SKM-1 treated with dmso at 0.1 percent for 144 hours (cell line): ENCODE measurements around the gene TCTA.
"Not testable (repeated sequence)": the region's sequence is repeated elsewhere in the genome, so short reads cannot be mapped to it uniquely, and the experiment has no call there.

Experiments used
- DNase-seq: peaks from one replicate; lab custom pipeline; 2025; ENCODE audit not compliant: unreplicated experiment; lab: John Stamatoyannopoulos, UW

The TCTA gene

GRCh38 chr3:49411968-49412631 lies at the start of gene TCTA, which contains the start of gene RHOA:
Gene TCTA (plus strand): TSS chr3:49412423. CDS start chr3:49412427, 4 bp downstream.
Gene RHOA (minus strand): TSS chr3:49411976. CDS start chr3:49375589, 36,387 bp downstream.
- peak; percentile 98 for DNase-seq

- no peak for DNase-seq
Observed at GRCh38 chr3:49362561-49362960, 49.7 kb upstream of the TCTA start.

GRCh38 chr3:49370585-49371290 lies 41.5 kb upstream of the TCTA start:
- DNase-seq, result no peak

GRCh38 chr3:49371946-49372345 lies 40.3 kb upstream of the TCTA start:
- DNase-seq, result no peak

GRCh38 chr3:49377483-49377882 lies 34.7 kb upstream of the TCTA start:
- peak; percentile 41 for DNase-seq

GRCh38 chr3:49378249-49378895 lies 33.9 kb upstream of the TCTA start:
- DNase-seq, result no peak

- DNase-seq, result no peak
Observed at GRCh38 chr3:49383387-49383786, 28.8 kb upstream of the TCTA start.

- DNase-seq, result no peak
Observed at GRCh38 chr3:49385617-49386016, 26.6 kb upstream of the TCTA start.

- DNase-seq, result peak; percentile 81
Observed at GRCh38 chr3:49386056-49386756, 26.0 kb upstream of the TCTA start.

- DNase-seq, result no peak
Observed at GRCh38 chr3:49387721-49388120, 24.5 kb upstream of the TCTA start.

- no peak for DNase-seq
Observed at GRCh38 chr3:49388289-49388820, 23.9 kb upstream of the TCTA start.

GRCh38 chr3:49389297-49389696 lies 22.9 kb upstream of the TCTA start:
- DNase-seq, result no peak

- DNase-seq, result not testable (repeated sequence)
Observed at GRCh38 chr3:49391310-49391709, 20.9 kb upstream of the TCTA start.

- DNase-seq, result no peak
Observed at GRCh38 chr3:49397470-49397869, 14.8 kb upstream of the TCTA start.

- DNase-seq, result no peak
Observed at GRCh38 chr3:49399461-49399860, 12.8 kb upstream of the TCTA start.

- DNase-seq, result no peak
Observed at GRCh38 chr3:49401766-49402165, 10.5 kb upstream of the TCTA start.

- DNase-seq, result no peak
Observed at GRCh38 chr3:49403891-49404290, 8.3 kb upstream of the TCTA start.

- not testable (repeated sequence) for DNase-seq
Observed at GRCh38 chr3:49405570-49405969, 6.7 kb upstream of the TCTA start.

GRCh38 chr3:49406571-49407565 lies 5.4 kb upstream of the TCTA start:
- DNase-seq, result no peak
